ENCODE results near the gene RRN3. TPM values are rescaled to one million over a fixed set of nuclear protein-coding genes. Genes with fewer than 3 reads are reported as not detected.
A peak's percentile ranks its signal among the peaks of the same experiment; 100 is the strongest.
"Not testable (repeated sequence)": the region's sequence is repeated elsewhere in the genome, so short reads cannot be mapped to it uniquely, and the experiment has no call there.

Gene RRN3
- total RNA-seq, 4 donors from 2014 or later = 10.9 to 46.2 (median 18.7) TPM

- H3K27me3 ChIP-seq, H3K4me1 ChIP-seq, H3K9me3 ChIP-seq, H3K27ac ChIP-seq, H3K4me3 ChIP-seq: not testable (repeated sequence)
- peak in 1 of 3 donors; percentile 25 for DNase-seq
- peaks cover 0 to 10% (median 0%) of the 10 kb centered on the region in 3 donors for H3K36me3 ChIP-seq
These were observed 38.8 kb upstream of the RRN3 start for GRCh38 chr16:15132719-15133428.

GRCh38 chr16:15130943-15131700, 37.0 kb upstream of the RRN3 start:
- H3K4me3 ChIP-seq, H3K27me3 ChIP-seq, H3K4me1 ChIP-seq, DNase-seq, H3K9me3 ChIP-seq, H3K27ac ChIP-seq: not testable (repeated sequence)
- H3K36me3 ChIP-seq = peaks cover 0 to 18% (median 0%) of the 10 kb centered on the region in 3 donors

GRCh38 chr16:15130256-15130932, 36.3 kb upstream of the RRN3 start:
- not testable (repeated sequence) for H3K9me3 ChIP-seq, H3K27me3 ChIP-seq, H3K4me3 ChIP-seq, H3K4me1 ChIP-seq, H3K27ac ChIP-seq, DNase-seq
- H3K36me3 ChIP-seq = peaks cover 0 to 18% (median 0%) of the 10 kb centered on the region in 3 donors

- H3K36me3 ChIP-seq = peaks cover 0 to 14% (median 0%) of the 10 kb centered on the region in 3 donors
- not testable (repeated sequence) for DNase-seq
These were observed 33.8 kb upstream of the RRN3 start for GRCh38 chr16:15127641-15128425.

GRCh38 chr16:15100372-15100987, 6.4 kb upstream of the RRN3 start:
- not testable (repeated sequence) for H3K36me3 ChIP-seq, H3K4me3 ChIP-seq, H3K27ac ChIP-seq, H3K4me1 ChIP-seq, H3K27me3 ChIP-seq, H3K9me3 ChIP-seq, DNase-seq

More at GRCh38 chr16:15127641-15128425, 33.8 kb upstream of the RRN3 start:
- not testable (repeated sequence) for H3K9me3 ChIP-seq, H3K27ac ChIP-seq, H3K4me3 ChIP-seq, H3K27me3 ChIP-seq, H3K4me1 ChIP-seq

- H3K4me3 ChIP-seq, H3K27ac ChIP-seq, H3K9me3 ChIP-seq, H3K27me3 ChIP-seq, DNase-seq, H3K4me1 ChIP-seq, H3K36me3 ChIP-seq: not testable (repeated sequence)
These were observed 5.4 kb upstream of the RRN3 start for GRCh38 chr16:15099366-15099909.

GRCh38 chr16:15096583-15096972, 2.5 kb upstream of the RRN3 start:
- peaks cover 0 to 13% (median 2%) of the 10 kb centered on the region in 4 donors for H3K4me1 ChIP-seq
- not testable (repeated sequence) for H3K27ac ChIP-seq, H3K36me3 ChIP-seq, DNase-seq, H3K9me3 ChIP-seq, H3K27me3 ChIP-seq, H3K4me3 ChIP-seq

GRCh38 chr16:15093571-15093954, 509 bp downstream of the RRN3 start:
- H3K27me3 ChIP-seq, DNase-seq, H3K9me3 ChIP-seq: not testable (repeated sequence)
- Histone ChIP-seq H3K27ac (peak overlapping the region; percentile 67 to 91 (median 87)), H3K36me3 (peaks cover 0 to 26% (median 0%) of the 10 kb centered on the region in 3 donors), H3K4me1 (peaks cover 0 to 13% (median 2%) of the 10 kb centered on the region in 4 donors), H3K4me3 (peak overlapping the region; percentile 55 to 69 (median 63))

- H3K4me1 ChIP-seq = peaks cover 0 to 13% (median 2%) of the 10 kb centered on the region in 4 donors
- H3K27me3 ChIP-seq, DNase-seq, H3K4me3 ChIP-seq, H3K27ac ChIP-seq, H3K9me3 ChIP-seq: not testable (repeated sequence)
- peak in 1 of 6 experiments; percentile 6 for TF ChIP-seq CTCF (IDR thresholded peaks at IDR 0.05)
- peaks cover 0 to 42% (median 0%) of the 10 kb centered on the region in 3 donors for H3K36me3 ChIP-seq
These were observed 3.3 kb downstream of the RRN3 start for GRCh38 chr16:15090663-15091269.

- H3K9me3 ChIP-seq, H3K27me3 ChIP-seq, H3K4me1 ChIP-seq, DNase-seq, H3K4me3 ChIP-seq, H3K27ac ChIP-seq: not testable (repeated sequence)
- peaks cover 0 to 71% (median 0%) of the 10 kb centered on the region in 3 donors for H3K36me3 ChIP-seq
These were observed 11.3 kb downstream of the RRN3 start for GRCh38 chr16:15082788-15083187.

GRCh38 chr16:15080883-15081282, 13.2 kb downstream of the RRN3 start:
- H3K27ac ChIP-seq, H3K4me3 ChIP-seq, H3K4me1 ChIP-seq, DNase-seq, H3K27me3 ChIP-seq, H3K9me3 ChIP-seq: not testable (repeated sequence)
- peaks cover 0 to 69% (median 0%) of the 10 kb centered on the region in 3 donors for H3K36me3 ChIP-seq

- H3K4me1 ChIP-seq, H3K27ac ChIP-seq, H3K9me3 ChIP-seq, DNase-seq, H3K27me3 ChIP-seq, H3K4me3 ChIP-seq: not testable (repeated sequence)
- H3K36me3 ChIP-seq = peaks cover 0 to 64% (median 0%) of the 10 kb centered on the region in 3 donors
These were observed 17.9 kb downstream of the RRN3 start for GRCh38 chr16:15076161-15076560.

All from Peyer's patch (tissue), 4 donors.